ENCODE results near the gene LRRK1.

The LRRK1 gene

GRCh38 chr15:100951965-100952364, 32.8 kb downstream of the LRRK1 start:
- WGBS (ENCODE audit: extremely low coverage, insufficient coverage, insufficient read length), result no CpG with 5 or more reads among the region's 5 CpGs
- Histone ChIP-seq H4K12ac (ENCODE audit: low read depth, low read length) (no peak overlapping the region), H3K27ac (ENCODE audit: low read depth, low read length) (no peak overlapping the region), H2AK5ac (ENCODE audit: low read length) (no peak overlapping the region), H3K23ac (ENCODE audit: low read length) (no peak overlapping the region), H3K27me3 (ENCODE audit: insufficient read depth, low read length) (no peaks in the 10 kb centered on the region), H2BK5ac (ENCODE audit: low read depth, low read length, poor library complexity) (no peak overlapping the region), H3K9ac (ENCODE audit: low read length) (no peak overlapping the region), H3K4me2 (ENCODE audit: low read length) (no peak overlapping the region), H4K8ac (ENCODE audit: low read depth, low read length) (no peak overlapping the region), H3K4ac (ENCODE audit: low read depth, low read length) (no peak overlapping the region), H4K91ac (ENCODE audit: low read depth, low read length) (no peak overlapping the region), H3K4me1 (ENCODE audit: control insufficient read depth in 1 of 2, insufficient read depth in 2 of 2, low read length in 2 of 2) (peaks cover 0 to 2% of the 10 kb centered on the region in 2 experiments), H3K9me3 (ENCODE audit: insufficient read depth, low read depth, low read length) (no peaks in the 10 kb centered on the region), H3K18ac (ENCODE audit: low read length) (no peak overlapping the region), H3K36me3 (ENCODE audit: control insufficient read depth in 1 of 2, insufficient read depth in 2 of 2, low read length in 2 of 2) (no peaks in the 10 kb centered on the region), H2AFZ (ENCODE audit: insufficient read depth, low read length, poor library complexity) (no peak overlapping the region), H2BK120ac (ENCODE audit: insufficient read depth, low read length, poor library complexity) (no peak overlapping the region), H2BK12ac (ENCODE audit: low read length) (no peak overlapping the region), H3K14ac (ENCODE audit: low read length) (no peak overlapping the region), H3K79me2 (ENCODE audit: control insufficient read depth, insufficient read depth, low read length, poor library complexity) (no peaks in the 10 kb centered on the region), H3K4me3 (ENCODE audit: low read depth, low read length) (no peak overlapping the region), H3K79me1 (ENCODE audit: low read length) (no peaks in the 10 kb centered on the region)
- DNase-seq, result no peak

GRCh38 chr15:100952566-100952965, 33.4 kb downstream of the LRRK1 start:
- Histone ChIP-seq H2BK120ac (ENCODE audit: insufficient read depth, low read length, poor library complexity) (no peak overlapping the region), H2AK5ac (ENCODE audit: low read length) (no peak overlapping the region), H3K14ac (ENCODE audit: low read length) (no peak overlapping the region), H3K79me1 (ENCODE audit: low read length) (no peaks in the 10 kb centered on the region), H2BK5ac (ENCODE audit: low read depth, low read length, poor library complexity) (no peak overlapping the region), H2BK12ac (ENCODE audit: low read length) (no peak overlapping the region), H3K79me2 (ENCODE audit: control insufficient read depth, insufficient read depth, low read length, poor library complexity) (no peaks in the 10 kb centered on the region), H3K4me2 (ENCODE audit: low read length) (no peak overlapping the region), H3K27me3 (ENCODE audit: insufficient read depth, low read length) (no peaks in the 10 kb centered on the region), H3K27ac (ENCODE audit: low read depth, low read length) (no peak overlapping the region), H3K18ac (ENCODE audit: low read length) (no peak overlapping the region), H2AFZ (ENCODE audit: insufficient read depth, low read length, poor library complexity) (no peak overlapping the region), H3K4ac (ENCODE audit: low read depth, low read length) (no peak overlapping the region), H3K36me3 (ENCODE audit: control insufficient read depth in 1 of 2, insufficient read depth in 2 of 2, low read length in 2 of 2) (no peaks in the 10 kb centered on the region), H4K8ac (ENCODE audit: low read depth, low read length) (no peak overlapping the region), H3K9ac (ENCODE audit: low read length) (no peak overlapping the region), H3K4me3 (ENCODE audit: low read depth, low read length) (no peak overlapping the region), H3K9me3 (ENCODE audit: insufficient read depth, low read depth, low read length) (no peaks in the 10 kb centered on the region), H4K12ac (ENCODE audit: low read depth, low read length) (no peak overlapping the region), H4K91ac (ENCODE audit: low read depth, low read length) (no peak overlapping the region), H3K4me1 (ENCODE audit: control insufficient read depth in 1 of 2, insufficient read depth in 2 of 2, low read length in 2 of 2) (peaks cover 0 to 2% of the 10 kb centered on the region in 2 experiments), H3K23ac (ENCODE audit: low read length) (no peak overlapping the region)
- DNase-seq, result no peak
- no CpG with 5 or more reads among the region's 3 CpGs for WGBS (ENCODE audit: extremely low coverage, insufficient coverage, insufficient read length)

- no peak overlapping the region for H3K4me3 ChIP-seq (ENCODE audit: low read depth, low read length)
- H2AFZ ChIP-seq (ENCODE audit: insufficient read depth, low read length, poor library complexity), result no peak overlapping the region
- H3K9me3 ChIP-seq (ENCODE audit: insufficient read depth, low read depth, low read length), result no peaks in the 10 kb centered on the region
- no peak overlapping the region for H3K4me2 ChIP-seq (ENCODE audit: low read length)
- no peaks in the 10 kb centered on the region for H3K79me1 ChIP-seq (ENCODE audit: low read length)
- H4K91ac ChIP-seq (ENCODE audit: low read depth, low read length), result no peak overlapping the region
- H4K12ac ChIP-seq (ENCODE audit: low read depth, low read length), result no peak overlapping the region
- H3K18ac ChIP-seq (ENCODE audit: low read length), result no peak overlapping the region
- no peak overlapping the region for H2BK120ac ChIP-seq (ENCODE audit: insufficient read depth, low read length, poor library complexity)
- H3K79me2 ChIP-seq (ENCODE audit: control insufficient read depth, insufficient read depth, low read length, poor library complexity), result no peaks in the 10 kb centered on the region
- H3K36me3 ChIP-seq (ENCODE audit: control insufficient read depth in 1 of 2, insufficient read depth in 2 of 2, low read length in 2 of 2), result no peaks in the 10 kb centered on the region
- H4K8ac ChIP-seq (ENCODE audit: low read depth, low read length), result no peak overlapping the region
- no peak overlapping the region for H3K14ac ChIP-seq (ENCODE audit: low read length)
- no peak overlapping the region for H3K9ac ChIP-seq (ENCODE audit: low read length)
- H2AK5ac ChIP-seq (ENCODE audit: low read length), result no peak overlapping the region
- WGBS (ENCODE audit: extremely low coverage, insufficient coverage, insufficient read length), result no CpG with 5 or more reads among the region's 10 CpGs
- no peak overlapping the region for H3K23ac ChIP-seq (ENCODE audit: low read length)
- no peak overlapping the region for H2BK5ac ChIP-seq (ENCODE audit: low read depth, low read length, poor library complexity)
- peak in 1 of 2 donors; percentile 13 for DNase-seq
- no peak overlapping the region for H2BK12ac ChIP-seq (ENCODE audit: low read length)
- H3K4ac ChIP-seq (ENCODE audit: low read depth, low read length), result no peak overlapping the region
- no peaks in the 10 kb centered on the region for H3K4me1 ChIP-seq (ENCODE audit: control insufficient read depth in 1 of 2, insufficient read depth in 2 of 2, low read length in 2 of 2)
- H3K27me3 ChIP-seq (ENCODE audit: insufficient read depth, low read length), result no peaks in the 10 kb centered on the region
- H3K27ac ChIP-seq (ENCODE audit: low read depth, low read length), result no peak overlapping the region
Measured at GRCh38 chr15:100958326-100959065, 39.3 kb downstream of the LRRK1 start.

GRCh38 chr15:100959066-100960050, 40.2 kb downstream of the LRRK1 start:
- Histone ChIP-seq H3K36me3 (ENCODE audit: control insufficient read depth in 1 of 2, insufficient read depth in 2 of 2, low read length in 2 of 2) (no peaks in the 10 kb centered on the region), H3K9me3 (ENCODE audit: insufficient read depth, low read depth, low read length) (no peaks in the 10 kb centered on the region), H2BK12ac (ENCODE audit: low read length) (no peak overlapping the region), H2BK5ac (ENCODE audit: low read depth, low read length, poor library complexity) (no peak overlapping the region), H4K8ac (ENCODE audit: low read depth, low read length) (no peak overlapping the region), H3K14ac (ENCODE audit: low read length) (no peak overlapping the region), H3K23ac (ENCODE audit: low read length) (no peak overlapping the region), H3K4me3 (ENCODE audit: low read depth, low read length) (no peak overlapping the region), H3K4me2 (ENCODE audit: low read length) (no peak overlapping the region), H3K79me1 (ENCODE audit: low read length) (no peaks in the 10 kb centered on the region), H3K4ac (ENCODE audit: low read depth, low read length) (no peak overlapping the region), H2AFZ (ENCODE audit: insufficient read depth, low read length, poor library complexity) (no peak overlapping the region), H4K91ac (ENCODE audit: low read depth, low read length) (no peak overlapping the region), H3K9ac (ENCODE audit: low read length) (no peak overlapping the region), H3K27me3 (ENCODE audit: insufficient read depth, low read length) (no peaks in the 10 kb centered on the region), H3K4me1 (ENCODE audit: control insufficient read depth in 1 of 2, insufficient read depth in 2 of 2, low read length in 2 of 2) (no peaks in the 10 kb centered on the region), H3K18ac (ENCODE audit: low read length) (no peak overlapping the region), H4K12ac (ENCODE audit: low read depth, low read length) (no peak overlapping the region), H2BK120ac (ENCODE audit: insufficient read depth, low read length, poor library complexity) (no peak overlapping the region), H3K79me2 (ENCODE audit: control insufficient read depth, insufficient read depth, low read length, poor library complexity) (no peaks in the 10 kb centered on the region), H2AK5ac (ENCODE audit: low read length) (no peak overlapping the region), H3K27ac (ENCODE audit: low read depth, low read length) (no peak overlapping the region)
- no peak for DNase-seq
- WGBS (ENCODE audit: extremely low coverage, insufficient coverage, insufficient read length), result no CpG with 5 or more reads among the region's 14 CpGs

Data from trophoblast cell (in vitro differentiated cells and primary cell).